ENCODE data around the gene FIGNL2. TPM values are rescaled to one million over a fixed set of nuclear protein-coding genes. Genes with fewer than 3 reads are reported as not detected.

The FIGNL2 gene
- total and polyA plus RNA-seq, 9 of the 15 experiments (the other 6 are each of a cell fraction or from before 2014, with no cell fraction given), result 0.01 TPM; not detected in 8

- TF ChIP-seq ZBTB49 (CRISPR knock-in tag; IDR thresholded peaks at IDR 0.05; ENCODE audit: borderline replicate concordance) (no peak), RAD51 (IDR thresholded peaks at IDR 0.05; ENCODE audit: borderline replicate concordance, low read depth) (peak; percentile 72), TEAD4 (IDR thresholded peaks at IDR 0.05; ENCODE audit: low read length) (peak; percentile 82), TEAD4 (CRISPR knock-in tag; IDR thresholded peaks at IDR 0.05; ENCODE audit: borderline replicate concordance) (no peak), ETV5 (CRISPR knock-in tag; IDR thresholded peaks at IDR 0.05; ENCODE audit: low read depth) (no peak; the same call in none of the 2 replicates), PCBP2 (IDR thresholded peaks at IDR 0.05; ENCODE audit: low read depth, low read length, poor library complexity, severe bottlenecking) (no peak), ARID3B (CRISPR knock-in tag; IDR thresholded peaks at IDR 0.05; ENCODE audit: borderline replicate concordance) (0 out of 2 replicates have a peak, but pooled peaks have one; percentile 22), TAF1 (IDR thresholded peaks at IDR 0.05; ENCODE audit: control insufficient read depth, extremely low read depth, insufficient read depth, low read length, severe bottlenecking) (no peak), ZNF263 (CRISPR knock-in tag; IDR thresholded peaks at IDR 0.05; ENCODE audit: borderline replicate concordance) (peak; percentile 18; the same call in 1 of the 2 replicates), U2AF2 (optimal IDR thresholded peaks at IDR 0.05; ENCODE audit: low read depth, low read length) (no peak), ZNF583 (CRISPR knock-in tag; IDR thresholded peaks at IDR 0.05) (no peak), IFI16 (CRISPR knock-in tag; IDR thresholded peaks at IDR 0.05) (0 out of 2 replicates have a peak, but pooled peaks have one; percentile 5), TCF7 (IDR thresholded peaks at IDR 0.05; ENCODE audit: borderline replicate concordance) (no peak), REST (IDR thresholded peaks at IDR 0.05; ENCODE audit: borderline replicate concordance) (peak; percentile 25; the same call in 1 of the 2 replicates), REST (CRISPR knock-in tag; IDR thresholded peaks at IDR 0.05; ENCODE audit: low read depth) (0 out of 2 replicates have a peak, but pooled peaks have one; percentile 18), NCOR1 (IDR thresholded peaks at IDR 0.05) (peak; percentile 91), CBFA2T2 (conservative IDR thresholded peaks at IDR 0.05) (peak; percentile 94)
These were observed 36.2 kb upstream of the FIGNL2 start (continued) for GRCh38 chr12:51884676-51885229.

All from K562 (cell line).